22Rv1 (cell line): ENCODE data around the gene NECTIN1.

Experiments used
- ZFX ChIP-seq: fragments of 450-650 bp; IDR thresholded peaks from 2 replicates; pipeline ENCODE4 v1.6.1; 2017; ENCODE audit warnings: antibody characterized with exemption, borderline replicate concordance
- TF ChIP-seq, protein P1 (sequence below): fragments of 450-650 bp; IDR thresholded peaks from 2 replicates; pipeline ENCODE4 v1.5.1; 2017; ENCODE audit warnings: mild to moderate bottlenecking

DNA sequence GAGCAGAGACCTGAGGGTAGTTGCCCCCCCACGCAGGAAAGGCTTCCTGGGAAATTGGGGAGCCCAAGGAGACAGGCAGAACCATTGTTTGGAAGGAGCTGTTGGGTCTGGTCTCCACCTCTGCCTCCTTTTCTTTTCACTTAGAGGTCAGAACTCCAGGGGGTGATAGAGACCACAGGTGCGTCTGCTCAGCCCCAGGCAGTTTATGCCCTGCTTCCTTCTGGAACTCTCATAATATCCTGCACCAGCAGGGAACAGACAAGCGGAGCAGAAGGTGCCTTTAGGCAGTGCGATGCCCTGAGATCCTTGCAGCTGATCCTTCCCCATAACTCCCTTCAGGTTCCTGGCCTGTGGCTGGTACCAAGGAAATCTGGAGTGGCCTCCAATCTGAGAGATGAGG, 120.2 kb downstream of the NECTIN1 start:
- TF ChIP-seq, protein P1, sequence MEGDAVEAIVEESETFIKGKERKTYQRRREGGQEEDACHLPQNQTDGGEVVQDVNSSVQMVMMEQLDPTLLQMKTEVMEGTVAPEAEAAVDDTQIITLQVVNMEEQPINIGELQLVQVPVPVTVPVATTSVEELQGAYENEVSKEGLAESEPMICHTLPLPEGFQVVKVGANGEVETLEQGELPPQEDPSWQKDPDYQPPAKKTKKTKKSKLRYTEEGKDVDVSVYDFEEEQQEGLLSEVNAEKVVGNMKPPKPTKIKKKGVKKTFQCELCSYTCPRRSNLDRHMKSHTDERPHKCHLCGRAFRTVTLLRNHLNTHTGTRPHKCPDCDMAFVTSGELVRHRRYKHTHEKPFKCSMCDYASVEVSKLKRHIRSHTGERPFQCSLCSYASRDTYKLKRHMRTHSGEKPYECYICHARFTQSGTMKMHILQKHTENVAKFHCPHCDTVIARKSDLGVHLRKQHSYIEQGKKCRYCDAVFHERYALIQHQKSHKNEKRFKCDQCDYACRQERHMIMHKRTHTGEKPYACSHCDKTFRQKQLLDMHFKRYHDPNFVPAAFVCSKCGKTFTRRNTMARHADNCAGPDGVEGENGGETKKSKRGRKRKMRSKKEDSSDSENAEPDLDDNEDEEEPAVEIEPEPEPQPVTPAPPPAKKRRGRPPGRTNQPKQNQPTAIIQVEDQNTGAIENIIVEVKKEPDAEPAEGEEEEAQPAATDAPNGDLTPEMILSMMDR: no peak
- TF ChIP-seq ZFX: no peak
